Thyroid gland (tissue), 4 donors: ENCODE measurements around the gene HTR5A. TPM values are rescaled to one million over a fixed set of nuclear protein-coding genes. Genes with fewer than 3 reads are reported as not detected.

Experiments used
- DNase-seq, 2 donors: peaks; one replicate each; pipeline ENCODE4 v3.0.0-alpha.2; 2019
- H3K27ac ChIP-seq, 3 donors: fragments of 200-600 bp; sonication (generic); 1 replicate in 2 of 3; 2 replicates in 1 of 3; pipeline ENCODE4 v1.5.1; 2016 to 2019; ENCODE audit warnings: mild to moderate bottlenecking in 1 of 3, moderate library complexity in 1 of 3
- H3K27me3 ChIP-seq: fragments of 200-600 bp; sonication (generic); one replicate; pipeline ENCODE4 v1.5.1; 2019
- H3K36me3 ChIP-seq, 2 donors: fragments of 200-600 bp; sonication (generic); one replicate each; pipeline ENCODE4 v1.5.1; 2016 to 2019
- H3K4me1 ChIP-seq, 2 donors: fragments of 200-600 bp; sonication (generic); one replicate each; pipeline ENCODE4 v1.5.1; 2017 to 2019
- H3K4me3 ChIP-seq, 3 donors: fragments of 200-600 bp; sonication (generic); replicated peaks in 1 of 3; 1 replicate in 2 of 3; 2 replicates in 1 of 3; pipeline ENCODE4 v1.5.1; 2016; ENCODE audit warnings: mild to moderate bottlenecking in 1 of 3
- H3K9me3 ChIP-seq: fragments of 200-600 bp; sonication (generic); one replicate; pipeline ENCODE4 v1.5.1; 2017
- CTCF ChIP-seq, 6 experiments: fragments of 200-600 bp in 3 of 6; fragments of 450-650 bp in 3 of 6; sonication (generic) in 3 of 6; IDR thresholded peaks; one replicate each; pipeline ENCODE4 v1.5.1; 2016 to 2019; ENCODE audit warnings: antibody characterized with exemption in 6 of 6, mild to moderate bottlenecking in 2 of 6, inconsistent platforms in 1 of 6, moderate library complexity in 1 of 6
- POLR2A ChIP-seq, 2 donors: fragments of 450-650 bp; IDR thresholded peaks; one replicate each; pipeline ENCODE4 v1.6.1; 2017; ENCODE audit warnings: antibody characterized with exemption in 2 of 2, mild to moderate bottlenecking in 2 of 2, moderate library complexity in 1 of 2
- WGBS, 2 donors: methylation state at CpG; one replicate each; pipeline ENCODE4 v1.1.5; 2017; 5-methylcytosine and 5-hydroxymethylcytosine counted together
- intact Hi-C: fragments of 100-400 bp; cut with DNase I; formaldehyde crosslinking; loops from one replicate; pipeline ENCODE4 v1.15.1; 2023
- small RNA-seq: library from RNA; depleted of rRNA; stranded (forward); fragments of <200 nt; gene quantifications from one replicate; pipeline ENCODE3, GENCODE V24; 2016
- total RNA-seq, 4 donors: library from RNA; depleted of rRNA; stranded (reverse); fragments of >200 nt; gene quantifications; one replicate each; pipeline ENCODE4 v1.2.3, GENCODE V29; 2016

HTR5A gene
- total RNA-seq, 4 donors from 2014 or later = 0.59 TPM; not detected in 3

- TF ChIP-seq CTCF (IDR thresholded peaks at IDR 0.05) (no peak), POLR2A (IDR thresholded peaks at IDR 0.05) (no peak)
- intact Hi-C loops = no loop called here
- Histone ChIP-seq H3K36me3 (no peaks in the 10 kb centered on the region), H3K4me3 (no peak overlapping the region), H3K4me1 (no peaks in the 10 kb centered on the region), H3K9me3 (no peaks in the 10 kb centered on the region), H3K27ac (no peak overlapping the region), H3K27me3 (no peaks in the 10 kb centered on the region)
- 89 to 94% methylated on average over 10 to 11 of the region's 13 CpGs for WGBS, 2 donors
- no peak for DNase-seq
Measured at GRCh38 chr7:155131090-155131489, 61.0 kb downstream of the HTR5A start.

GRCh38 chr7:155132431-155132830 is 62.3 kb downstream of the HTR5A start:
- no peak for TF ChIP-seq CTCF (IDR thresholded peaks at IDR 0.05)
- TF ChIP-seq POLR2A (IDR thresholded peaks at IDR 0.05) = no peak
- Histone ChIP-seq H3K4me1 (no peaks in the 10 kb centered on the region), H3K9me3 (no peaks in the 10 kb centered on the region), H3K36me3 (no peaks in the 10 kb centered on the region), H3K4me3 (no peak overlapping the region), H3K27me3 (no peaks in the 10 kb centered on the region), H3K27ac (no peak overlapping the region)
- WGBS, 2 donors = 83 to 84% methylated on average over 9 of the region's 9 CpGs
- DNase-seq = no peak
- intact Hi-C loops = no loop called here

GRCh38 chr7:155136619-155137243 is 66.6 kb downstream of the HTR5A start:
- intact Hi-C loops = no loop called here
- 51 to 60% methylated on average over 4 of the region's 4 CpGs for WGBS, 2 donors
- TF ChIP-seq POLR2A (IDR thresholded peaks at IDR 0.05) (no peak), CTCF (IDR thresholded peaks at IDR 0.05) (no peak)

More at GRCh38 chr7:155136619-155137243, 66.6 kb downstream of the HTR5A start:
- no peaks in the 10 kb centered on the region for H3K4me1 ChIP-seq
- no peaks in the 10 kb centered on the region for H3K36me3 ChIP-seq
- no peaks in the 10 kb centered on the region for H3K9me3 ChIP-seq
- H3K27ac ChIP-seq = no peak overlapping the region
- no peak overlapping the region for H3K4me3 ChIP-seq
- no peak for DNase-seq
- H3K27me3 ChIP-seq = no peaks in the 10 kb centered on the region

Small RNA genes lying within 50 kb of the gene (small RNA-seq; reads per million reads assigned to genes)
- gene AC092628.1 = not detected

Other genes starting within 250 kb of the HTR5A start
- gene PAXIP1, start 67.2 kb upstream of the HTR5A start, total RNA-seq = 10 to 100 TPM; 13.2 to 14.9 (median 13.6) TPM
- gene INSIG1, start 227.6 kb downstream of the HTR5A start, total RNA-seq = 10 to 100 TPM; 17.5 to 79.4 (median 29.8) TPM